ENCODE results near the gene TRIP6. TPM values are rescaled to one million over a fixed set of nuclear protein-coding genes. Genes with fewer than 3 reads are reported as not detected.
A peak's percentile ranks its signal among the peaks of the same experiment; 100 is the strongest.

Gene TRIP6
- total and polyA plus RNA-seq, 2 experiments from 2014 or later = 44.6 to 112 TPM

DNA sequence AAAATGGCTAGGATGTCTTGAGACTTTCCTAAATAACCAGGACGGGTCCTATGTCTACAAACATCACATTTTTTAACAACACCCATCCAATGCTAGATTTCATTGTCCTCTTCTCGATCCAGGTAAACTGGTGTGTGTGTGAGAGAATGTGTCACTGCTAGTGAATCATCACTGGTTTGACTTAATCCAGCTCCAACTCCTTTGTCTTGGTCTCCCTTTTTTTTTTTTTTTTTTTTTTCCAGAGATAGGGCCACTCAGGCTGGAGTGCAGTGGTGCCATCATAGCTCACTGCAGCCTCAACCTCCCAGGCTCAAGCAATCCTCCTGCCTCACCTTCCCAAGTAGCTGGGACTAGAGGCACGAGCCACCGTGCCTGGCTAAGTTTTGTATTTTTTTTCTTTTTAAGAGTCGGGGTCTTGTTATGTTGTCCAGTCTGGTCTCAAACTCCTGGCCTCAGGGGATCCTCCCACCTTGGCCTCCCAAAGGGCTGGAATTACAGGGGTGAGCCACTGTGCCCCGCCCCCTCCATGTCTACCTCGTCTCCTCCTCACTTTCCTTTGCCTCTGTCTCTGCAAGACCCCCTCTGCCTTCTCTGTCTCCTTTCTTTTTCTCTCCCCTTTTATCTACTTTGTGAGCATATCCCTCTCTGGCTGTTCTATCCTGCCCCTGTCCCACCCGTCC, 24.5 kb downstream of the TRIP6 start:
- Mint-ChIP-seq H3K9me3 (peaks cover 4% of the 10 kb centered on the region; the same call in 2 of the 3 replicates), H3K27me3 (ENCODE audit: insufficient read depth, low read depth, poor library complexity) (peaks cover 48% of the 10 kb centered on the region), H3K4me1 (peaks cover 42% of the 10 kb centered on the region), H3K27ac (peak overlapping the region; percentile 8), H3K4me3 (peak overlapping the region; percentile 87), H3K36me3 (ENCODE audit: low read depth) (peaks cover 22% of the 10 kb centered on the region)
- 0 out of 2 replicates have a peak overlapping the region, but pooled peaks have one; percentile 1 for H2AFZ ChIP-seq
- peaks cover 17% of the 10 kb centered on the region for H3K79me2 ChIP-seq (replicated peaks; ENCODE audit: insufficient read depth)
- peak overlapping the region; percentile 98 for H3K27ac ChIP-seq (ENCODE audit: low read depth)
- H3K36me3 ChIP-seq (ENCODE audit: insufficient read depth) = peaks cover 8% of the 10 kb centered on the region
- H3K4me2 ChIP-seq = peak overlapping the region; percentile 97
- peaks cover 8% of the 10 kb centered on the region; the same call in 1 of the 2 replicates for H4K20me1 ChIP-seq (replicated peaks; ENCODE audit: insufficient read depth)
- peaks cover 18% of the 10 kb centered on the region for H3K4me1 ChIP-seq (ENCODE audit: insufficient read depth)
- H3K4me3 ChIP-seq = peak overlapping the region; percentile 90
- DNase-seq (ENCODE audit: low spot score) (no peak), ATAC-seq (no peak)
- TF ChIP-seq ZNF331 (CRISPR knock-in tag; IDR thresholded peaks at IDR 0.05; ENCODE audit: low read depth) = no peak
- no peak for TF ChIP-seq EZH2 (IDR thresholded peaks at IDR 0.05; ENCODE audit: low read depth, unreplicated experiment)
- TF ChIP-seq EZH2phosphoT487 (IDR thresholded peaks at IDR 0.05; ENCODE audit: unreplicated experiment) = no peak
- no peak for TF ChIP-seq POLR2AphosphoS5 (IDR thresholded peaks at IDR 0.05; ENCODE audit: low read depth)
- TF ChIP-seq STAT1 (IDR thresholded peaks at IDR 0.05; ENCODE audit: unreplicated experiment) = no peak
- TF ChIP-seq, protein P1, sequence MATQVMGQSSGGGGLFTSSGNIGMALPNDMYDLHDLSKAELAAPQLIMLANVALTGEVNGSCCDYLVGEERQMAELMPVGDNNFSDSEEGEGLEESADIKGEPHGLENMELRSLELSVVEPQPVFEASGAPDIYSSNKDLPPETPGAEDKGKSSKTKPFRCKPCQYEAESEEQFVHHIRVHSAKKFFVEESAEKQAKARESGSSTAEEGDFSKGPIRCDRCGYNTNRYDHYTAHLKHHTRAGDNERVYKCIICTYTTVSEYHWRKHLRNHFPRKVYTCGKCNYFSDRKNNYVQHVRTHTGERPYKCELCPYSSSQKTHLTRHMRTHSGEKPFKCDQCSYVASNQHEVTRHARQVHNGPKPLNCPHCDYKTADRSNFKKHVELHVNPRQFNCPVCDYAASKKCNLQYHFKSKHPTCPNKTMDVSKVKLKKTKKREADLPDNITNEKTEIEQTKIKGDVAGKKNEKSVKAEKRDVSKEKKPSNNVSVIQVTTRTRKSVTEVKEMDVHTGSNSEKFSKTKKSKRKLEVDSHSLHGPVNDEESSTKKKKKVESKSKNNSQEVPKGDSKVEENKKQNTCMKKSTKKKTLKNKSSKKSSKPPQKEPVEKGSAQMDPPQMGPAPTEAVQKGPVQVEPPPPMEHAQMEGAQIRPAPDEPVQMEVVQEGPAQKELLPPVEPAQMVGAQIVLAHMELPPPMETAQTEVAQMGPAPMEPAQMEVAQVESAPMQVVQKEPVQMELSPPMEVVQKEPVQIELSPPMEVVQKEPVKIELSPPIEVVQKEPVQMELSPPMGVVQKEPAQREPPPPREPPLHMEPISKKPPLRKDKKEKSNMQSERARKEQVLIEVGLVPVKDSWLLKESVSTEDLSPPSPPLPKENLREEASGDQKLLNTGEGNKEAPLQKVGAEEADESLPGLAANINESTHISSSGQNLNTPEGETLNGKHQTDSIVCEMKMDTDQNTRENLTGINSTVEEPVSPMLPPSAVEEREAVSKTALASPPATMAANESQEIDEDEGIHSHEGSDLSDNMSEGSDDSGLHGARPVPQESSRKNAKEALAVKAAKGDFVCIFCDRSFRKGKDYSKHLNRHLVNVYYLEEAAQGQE (IDR thresholded peaks at IDR 0.05; ENCODE audit: unreplicated experiment) = no peak
- TF ChIP-seq, protein P2, sequence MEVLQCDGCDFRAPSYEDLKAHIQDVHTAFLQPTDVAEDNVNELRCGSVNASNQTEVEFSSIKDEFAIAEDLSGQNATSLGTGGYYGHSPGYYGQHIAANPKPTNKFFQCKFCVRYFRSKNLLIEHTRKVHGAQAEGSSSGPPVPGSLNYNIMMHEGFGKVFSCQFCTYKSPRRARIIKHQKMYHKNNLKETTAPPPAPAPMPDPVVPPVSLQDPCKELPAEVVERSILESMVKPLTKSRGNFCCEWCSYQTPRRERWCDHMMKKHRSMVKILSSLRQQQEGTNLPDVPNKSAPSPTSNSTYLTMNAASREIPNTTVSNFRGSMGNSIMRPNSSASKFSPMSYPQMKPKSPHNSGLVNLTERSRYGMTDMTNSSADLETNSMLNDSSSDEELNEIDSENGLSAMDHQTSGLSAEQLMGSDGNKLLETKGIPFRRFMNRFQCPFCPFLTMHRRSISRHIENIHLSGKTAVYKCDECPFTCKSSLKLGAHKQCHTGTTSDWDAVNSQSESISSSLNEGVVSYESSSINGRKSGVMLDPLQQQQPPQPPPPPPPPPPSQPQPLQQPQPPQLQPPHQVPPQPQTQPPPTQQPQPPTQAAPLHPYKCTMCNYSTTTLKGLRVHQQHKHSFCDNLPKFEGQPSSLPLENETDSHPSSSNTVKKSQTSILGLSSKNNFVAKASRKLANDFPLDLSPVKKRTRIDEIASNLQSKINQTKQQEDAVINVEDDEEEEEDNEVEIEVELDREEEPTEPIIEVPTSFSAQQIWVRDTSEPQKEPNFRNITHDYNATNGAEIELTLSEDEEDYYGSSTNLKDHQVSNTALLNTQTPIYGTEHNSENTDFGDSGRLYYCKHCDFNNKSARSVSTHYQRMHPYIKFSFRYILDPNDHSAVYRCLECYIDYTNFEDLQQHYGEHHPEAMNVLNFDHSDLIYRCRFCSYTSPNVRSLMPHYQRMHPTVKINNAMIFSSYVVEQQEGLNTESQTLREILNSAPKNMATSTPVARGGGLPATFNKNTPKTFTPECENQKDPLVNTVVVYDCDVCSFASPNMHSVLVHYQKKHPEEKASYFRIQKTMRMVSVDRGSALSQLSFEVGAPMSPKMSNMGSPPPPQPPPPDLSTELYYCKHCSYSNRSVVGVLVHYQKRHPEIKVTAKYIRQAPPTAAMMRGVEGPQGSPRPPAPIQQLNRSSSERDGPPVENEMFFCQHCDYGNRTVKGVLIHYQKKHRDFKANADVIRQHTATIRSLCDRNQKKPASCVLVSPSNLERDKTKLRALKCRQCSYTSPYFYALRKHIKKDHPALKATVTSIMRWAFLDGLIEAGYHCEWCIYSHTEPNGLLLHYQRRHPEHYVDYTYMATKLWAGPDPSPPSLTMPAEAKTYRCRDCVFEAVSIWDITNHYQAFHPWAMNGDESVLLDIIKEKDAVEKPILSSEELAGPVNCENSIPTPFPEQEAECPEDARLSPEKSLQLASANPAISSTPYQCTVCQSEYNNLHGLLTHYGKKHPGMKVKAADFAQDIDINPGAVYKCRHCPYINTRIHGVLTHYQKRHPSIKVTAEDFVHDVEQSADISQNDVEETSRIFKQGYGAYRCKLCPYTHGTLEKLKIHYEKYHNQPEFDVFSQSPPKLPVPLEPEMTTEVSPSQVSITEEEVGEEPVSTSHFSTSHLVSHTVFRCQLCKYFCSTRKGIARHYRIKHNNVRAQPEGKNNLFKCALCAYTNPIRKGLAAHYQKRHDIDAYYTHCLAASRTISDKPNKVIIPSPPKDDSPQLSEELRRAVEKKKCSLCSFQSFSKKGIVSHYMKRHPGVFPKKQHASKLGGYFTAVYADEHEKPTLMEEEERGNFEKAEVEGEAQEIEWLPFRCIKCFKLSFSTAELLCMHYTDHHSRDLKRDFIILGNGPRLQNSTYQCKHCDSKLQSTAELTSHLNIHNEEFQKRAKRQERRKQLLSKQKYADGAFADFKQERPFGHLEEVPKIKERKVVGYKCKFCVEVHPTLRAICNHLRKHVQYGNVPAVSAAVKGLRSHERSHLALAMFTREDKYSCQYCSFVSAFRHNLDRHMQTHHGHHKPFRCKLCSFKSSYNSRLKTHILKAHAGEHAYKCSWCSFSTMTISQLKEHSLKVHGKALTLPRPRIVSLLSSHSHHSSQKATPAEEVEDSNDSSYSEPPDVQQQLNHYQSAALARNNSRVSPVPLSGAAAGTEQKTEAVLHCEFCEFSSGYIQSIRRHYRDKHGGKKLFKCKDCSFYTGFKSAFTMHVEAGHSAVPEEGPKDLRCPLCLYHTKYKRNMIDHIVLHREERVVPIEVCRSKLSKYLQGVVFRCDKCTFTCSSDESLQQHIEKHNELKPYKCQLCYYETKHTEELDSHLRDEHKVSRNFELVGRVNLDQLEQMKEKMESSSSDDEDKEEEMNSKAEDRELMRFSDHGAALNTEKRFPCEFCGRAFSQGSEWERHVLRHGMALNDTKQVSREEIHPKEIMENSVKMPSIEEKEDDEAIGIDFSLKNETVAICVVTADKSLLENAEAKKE (CRISPR knock-in tag; IDR thresholded peaks at IDR 0.05) = no peak
- TF ChIP-seq CREB1 (CRISPR knock-in tag; IDR thresholded peaks at IDR 0.05; ENCODE audit: low read depth) = no peak
- no peak for TF ChIP-seq JUNB (IDR thresholded peaks at IDR 0.05; ENCODE audit: unreplicated experiment)
- no peak for TF ChIP-seq NANOG (IDR thresholded peaks at IDR 0.05; ENCODE audit: borderline replicate concordance)
- TF ChIP-seq, protein P3, sequence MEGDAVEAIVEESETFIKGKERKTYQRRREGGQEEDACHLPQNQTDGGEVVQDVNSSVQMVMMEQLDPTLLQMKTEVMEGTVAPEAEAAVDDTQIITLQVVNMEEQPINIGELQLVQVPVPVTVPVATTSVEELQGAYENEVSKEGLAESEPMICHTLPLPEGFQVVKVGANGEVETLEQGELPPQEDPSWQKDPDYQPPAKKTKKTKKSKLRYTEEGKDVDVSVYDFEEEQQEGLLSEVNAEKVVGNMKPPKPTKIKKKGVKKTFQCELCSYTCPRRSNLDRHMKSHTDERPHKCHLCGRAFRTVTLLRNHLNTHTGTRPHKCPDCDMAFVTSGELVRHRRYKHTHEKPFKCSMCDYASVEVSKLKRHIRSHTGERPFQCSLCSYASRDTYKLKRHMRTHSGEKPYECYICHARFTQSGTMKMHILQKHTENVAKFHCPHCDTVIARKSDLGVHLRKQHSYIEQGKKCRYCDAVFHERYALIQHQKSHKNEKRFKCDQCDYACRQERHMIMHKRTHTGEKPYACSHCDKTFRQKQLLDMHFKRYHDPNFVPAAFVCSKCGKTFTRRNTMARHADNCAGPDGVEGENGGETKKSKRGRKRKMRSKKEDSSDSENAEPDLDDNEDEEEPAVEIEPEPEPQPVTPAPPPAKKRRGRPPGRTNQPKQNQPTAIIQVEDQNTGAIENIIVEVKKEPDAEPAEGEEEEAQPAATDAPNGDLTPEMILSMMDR (conservative IDR thresholded peaks at IDR 0.05; ENCODE audit: low read depth in 2 of 2) = no peak
- TF ChIP-seq, protein P4, sequence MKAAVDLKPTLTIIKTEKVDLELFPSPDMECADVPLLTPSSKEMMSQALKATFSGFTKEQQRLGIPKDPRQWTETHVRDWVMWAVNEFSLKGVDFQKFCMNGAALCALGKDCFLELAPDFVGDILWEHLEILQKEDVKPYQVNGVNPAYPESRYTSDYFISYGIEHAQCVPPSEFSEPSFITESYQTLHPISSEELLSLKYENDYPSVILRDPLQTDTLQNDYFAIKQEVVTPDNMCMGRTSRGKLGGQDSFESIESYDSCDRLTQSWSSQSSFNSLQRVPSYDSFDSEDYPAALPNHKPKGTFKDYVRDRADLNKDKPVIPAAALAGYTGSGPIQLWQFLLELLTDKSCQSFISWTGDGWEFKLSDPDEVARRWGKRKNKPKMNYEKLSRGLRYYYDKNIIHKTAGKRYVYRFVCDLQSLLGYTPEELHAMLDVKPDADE (IDR thresholded peaks at IDR 0.05) = no peak
- TF ChIP-seq ZNF114 (CRISPR knock-in tag; IDR thresholded peaks at IDR 0.05) = no peak
- peaks cover 26% of the 10 kb centered on the region for H3K27me3 ChIP-seq (ENCODE audit: insufficient read depth)
- no peaks in the 10 kb centered on the region for H3K9me2 ChIP-seq (ENCODE audit: insufficient read depth)
- H3F3A ChIP-seq (replicated peaks; ENCODE audit: low read depth) = peaks cover 27% of the 10 kb centered on the region

Measured in GM23338 (cell line).